HUES6 (cell line): ENCODE data around the gene WEE1.
A peak's percentile ranks its signal among the peaks of the same experiment; 100 is the strongest.

Experiments
- H3K27ac ChIP-seq: 2 replicates; pipeline ENCODE4 v1.7.0; 2013; ENCODE audit warnings: low read depth, mild to moderate bottlenecking, low read length, inconsistent platforms
- H3K27me3 ChIP-seq: 2 replicates; pipeline ENCODE4 v1.6.1; 2013; ENCODE audit warnings: low read length; ENCODE audit not compliant: control insufficient read depth, insufficient read depth
- H3K36me3 ChIP-seq: 2 replicates; pipeline ENCODE4 v1.6.1; 2013; ENCODE audit warnings: low read length; ENCODE audit not compliant: control insufficient read depth, insufficient read depth
- H3K4me1 ChIP-seq: 2 replicates; pipeline ENCODE4 v1.6.1; 2013; ENCODE audit warnings: low read length; ENCODE audit not compliant: control insufficient read depth, insufficient read depth
- H3K4me3 ChIP-seq: 2 replicates; pipeline ENCODE4 v1.5.1; 2013; ENCODE audit warnings: low read depth, low read length
- H3K9ac ChIP-seq: one replicate; pipeline ENCODE4 v1.6.1; 2013; ENCODE audit warnings: mild to moderate bottlenecking, low read length
- H3K9me3 ChIP-seq: 2 replicates; pipeline ENCODE4 v1.6.1; 2013; ENCODE audit warnings: low read depth, low read length; ENCODE audit not compliant: control insufficient read depth, insufficient read depth

Gene WEE1

DNA sequence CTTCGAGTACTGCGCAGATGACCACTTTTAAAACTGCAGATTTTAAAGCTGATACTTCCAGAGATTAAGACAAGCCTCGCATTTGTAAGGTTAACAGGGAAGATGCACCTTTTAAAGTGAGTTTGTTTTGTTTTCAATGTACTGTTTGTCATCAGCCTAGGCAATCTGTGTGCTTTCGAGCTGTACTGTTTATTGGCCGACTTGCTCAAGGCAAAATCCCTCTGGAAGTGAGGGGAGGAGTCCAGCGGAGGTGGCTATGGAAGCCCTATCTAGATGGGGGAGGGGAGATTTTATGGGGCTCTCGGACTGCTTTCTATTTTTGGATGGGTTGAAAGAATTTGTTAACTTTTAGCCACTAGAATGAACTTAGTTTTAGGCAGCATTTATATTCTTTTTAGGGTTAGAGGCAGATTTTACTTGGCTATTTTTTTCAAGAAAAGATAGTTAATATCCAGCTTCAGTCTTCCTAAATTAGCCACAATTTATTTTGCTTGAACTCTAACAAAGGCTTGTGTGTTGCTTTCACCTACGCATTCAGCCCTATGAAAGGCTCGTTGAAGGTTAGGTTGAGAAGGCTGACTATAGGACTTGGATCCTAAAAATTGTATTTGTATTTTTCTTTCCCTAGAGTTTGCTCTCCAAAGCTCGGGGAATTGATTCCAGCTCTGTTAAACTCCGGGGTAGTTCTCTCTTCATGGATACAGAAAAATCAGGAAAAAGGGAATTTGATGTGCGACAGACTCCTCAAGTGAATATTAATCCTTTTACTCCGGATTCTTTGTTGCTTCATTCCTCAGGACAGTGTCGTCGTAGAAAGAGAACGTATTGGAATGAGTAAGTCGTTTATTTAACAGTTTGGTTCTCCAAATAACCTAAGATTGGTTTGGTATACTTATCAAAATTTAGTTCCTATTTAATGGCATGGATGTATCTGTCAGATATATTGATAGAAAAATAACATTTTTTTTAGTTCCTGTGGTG lies 2.1 kb downstream of the WEE1 start:
- Histone ChIP-seq H3K27me3 (no peaks in the 10 kb centered on the region), H3K9ac (peak overlapping the region; percentile 96), H3K4me1 (peaks cover 29% of the 10 kb centered on the region; the same call in 1 of the 2 replicates)

DNA sequence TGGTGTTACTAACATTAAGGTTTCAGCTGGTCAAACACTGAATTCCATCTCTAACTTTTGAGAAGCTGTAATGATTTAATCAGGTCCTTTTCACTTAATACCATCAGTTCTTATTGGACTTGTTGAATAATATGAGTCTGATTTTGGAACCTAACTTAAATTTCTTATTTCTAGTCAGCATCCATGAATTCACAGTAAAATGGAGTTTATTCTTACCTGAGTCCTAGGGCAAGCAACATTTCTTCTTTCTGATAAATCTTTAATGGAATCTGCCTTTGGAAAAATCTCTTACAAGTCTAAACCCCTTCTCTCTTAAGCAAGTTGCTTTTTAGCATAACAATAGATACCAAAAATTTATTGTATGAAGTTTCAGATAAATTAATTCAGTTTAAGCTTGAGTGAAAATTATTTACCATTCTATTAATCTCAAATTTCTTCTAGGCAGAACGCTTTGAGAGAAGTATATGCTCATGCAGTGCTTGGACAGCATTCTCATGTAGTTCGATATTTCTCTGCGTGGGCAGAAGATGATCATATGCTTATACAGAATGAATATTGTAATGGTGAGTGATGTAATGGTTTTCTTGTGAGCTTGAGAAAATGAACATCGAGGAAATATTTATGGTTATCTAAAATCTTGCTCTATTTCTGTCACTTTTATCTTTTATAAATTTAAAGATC lies 3.4 kb downstream of the WEE1 start:
- Histone ChIP-seq H3K9ac (peak overlapping the region; percentile 96), H3K9me3 (no peaks in the 10 kb centered on the region), H3K27ac (peak overlapping the region; percentile 94; the same call in 1 of the 2 replicates), H3K27me3 (no peaks in the 10 kb centered on the region), H3K4me1 (peaks cover 16% of the 10 kb centered on the region; the same call in 1 of the 2 replicates), H3K36me3 (peaks cover 72% of the 10 kb centered on the region), H3K4me3 (peak overlapping the region; percentile 86)

More for the DNA sequence above, 2.1 kb downstream of the WEE1 start:
- H3K9me3 ChIP-seq = no peaks in the 10 kb centered on the region
- peaks cover 59% of the 10 kb centered on the region for H3K36me3 ChIP-seq
- peak overlapping the region; percentile 86 for H3K4me3 ChIP-seq
- H3K27ac ChIP-seq = peak overlapping the region; percentile 94; the same call in 1 of the 2 replicates

DNA sequence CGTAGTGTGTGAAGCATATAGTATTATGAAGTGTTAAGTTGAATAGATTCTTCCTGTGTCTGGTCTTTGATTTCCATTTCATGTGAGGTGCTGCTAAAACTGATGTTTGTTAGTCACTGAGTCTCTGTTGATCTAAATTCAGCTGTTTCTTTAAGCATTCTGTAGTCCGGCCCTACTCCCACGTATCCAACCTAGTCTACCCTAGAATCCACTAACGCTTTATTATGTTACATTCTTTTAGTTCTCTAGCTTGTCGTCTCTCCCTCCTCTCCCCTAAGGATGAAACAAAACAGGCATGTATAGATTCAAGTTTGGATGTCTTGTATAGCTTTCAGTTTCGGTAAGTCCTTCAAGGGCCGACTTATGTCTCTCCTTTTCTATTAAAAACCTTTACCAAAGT lies 4.1 kb downstream of the WEE1 start:
- H3K27ac ChIP-seq = 0 out of 2 replicates have a peak overlapping the region, but pooled peaks have one; percentile 7
- peaks cover 79% of the 10 kb centered on the region for H3K36me3 ChIP-seq
- H3K4me1 ChIP-seq = peaks cover 13% of the 10 kb centered on the region; the same call in 1 of the 2 replicates
- peak overlapping the region; percentile 86 for H3K4me3 ChIP-seq
- no peaks in the 10 kb centered on the region for H3K9me3 ChIP-seq
- H3K27me3 ChIP-seq = no peaks in the 10 kb centered on the region
- H3K9ac ChIP-seq = peak overlapping the region; percentile 18

DNA sequence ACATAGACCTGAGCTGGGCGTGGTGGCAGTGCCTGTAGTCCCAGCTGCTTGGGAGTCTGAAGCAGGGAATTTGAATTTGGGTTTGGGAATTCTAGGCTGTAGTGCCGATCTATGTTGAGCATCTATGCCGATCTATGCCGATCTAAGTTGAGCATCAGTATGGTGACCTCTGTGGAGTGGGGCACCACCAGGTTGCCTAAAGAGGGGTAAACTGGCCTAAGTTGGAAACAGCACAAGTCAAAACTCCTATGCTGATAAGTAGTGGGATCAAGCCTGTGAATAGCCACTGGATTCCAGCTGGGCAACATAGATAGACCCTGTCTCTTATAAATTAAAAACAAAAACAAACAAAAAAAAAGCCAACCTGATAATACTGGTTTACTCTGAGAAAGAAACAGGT lies 7.4 kb downstream of the WEE1 start:
- Histone ChIP-seq H3K27ac (no peak overlapping the region), H3K36me3 (peaks cover 97% of the 10 kb centered on the region), H3K9ac (no peak overlapping the region), H3K4me3 (no peak overlapping the region), H3K27me3 (no peaks in the 10 kb centered on the region), H3K9me3 (no peaks in the 10 kb centered on the region), H3K4me1 (peaks cover 13% of the 10 kb centered on the region; the same call in 1 of the 2 replicates)

DNA sequence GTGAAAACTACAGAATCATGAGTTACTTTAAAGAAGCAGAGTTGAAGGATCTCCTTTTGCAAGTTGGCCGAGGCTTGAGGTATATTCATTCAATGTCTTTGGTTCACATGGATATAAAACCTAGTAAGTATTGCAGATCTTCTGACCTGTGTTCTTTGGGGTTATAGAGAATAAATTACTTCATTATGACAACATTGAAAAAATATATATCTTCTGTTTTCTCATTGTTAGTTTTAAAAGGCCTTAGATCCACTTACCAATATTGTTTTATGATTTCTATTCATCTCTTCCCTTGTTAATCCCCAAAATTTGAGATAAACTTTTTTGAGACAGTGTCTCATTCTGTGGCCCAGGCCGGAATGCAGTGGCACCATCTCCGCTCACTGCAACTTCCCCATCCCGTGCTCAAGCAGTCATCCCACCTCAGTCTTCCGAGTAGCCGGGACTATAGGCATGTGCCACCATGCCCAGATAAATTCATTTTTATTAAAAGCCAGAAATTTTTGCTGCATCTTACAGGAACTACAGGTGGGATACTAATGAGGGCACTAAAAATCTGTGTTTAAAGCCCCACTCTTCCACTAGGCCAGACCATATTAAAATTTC lies 8.2 kb downstream of the WEE1 start:
- H3K4me3 ChIP-seq = no peak overlapping the region
- no peak overlapping the region for H3K9ac ChIP-seq
- peaks cover 13% of the 10 kb centered on the region; the same call in 1 of the 2 replicates for H3K4me1 ChIP-seq
- H3K36me3 ChIP-seq = peaks cover 97% of the 10 kb centered on the region
- no peaks in the 10 kb centered on the region for H3K9me3 ChIP-seq
- no peak overlapping the region for H3K27ac ChIP-seq
- H3K27me3 ChIP-seq = no peaks in the 10 kb centered on the region

DNA sequence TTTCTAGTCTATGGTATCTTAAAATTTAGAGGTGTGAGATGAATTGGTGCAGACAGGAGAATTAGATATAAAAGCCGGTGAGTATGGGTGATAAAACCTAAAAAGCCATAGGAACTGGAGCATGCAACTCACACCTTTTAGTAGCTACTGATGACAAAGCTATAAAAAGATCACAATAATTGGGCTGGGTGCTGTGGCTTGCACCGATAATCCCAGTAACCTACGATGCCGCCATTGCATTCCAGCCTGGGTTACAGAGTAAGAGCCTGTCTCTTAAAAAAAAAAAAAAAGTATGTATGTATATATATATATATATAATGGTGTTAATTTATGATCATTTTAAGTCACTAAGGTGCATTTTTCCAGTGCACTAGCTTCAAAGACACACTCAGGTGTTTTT lies 17.2 kb downstream of the WEE1 start:
- no peaks in the 10 kb centered on the region for H3K27me3 ChIP-seq
- no peak overlapping the region for H3K27ac ChIP-seq
- H3K36me3 ChIP-seq = peaks cover 48% of the 10 kb centered on the region
- no peaks in the 10 kb centered on the region for H3K9me3 ChIP-seq
- no peak overlapping the region for H3K4me3 ChIP-seq
- peaks cover 14% of the 10 kb centered on the region for H3K4me1 ChIP-seq
- H3K9ac ChIP-seq = no peak overlapping the region

DNA sequence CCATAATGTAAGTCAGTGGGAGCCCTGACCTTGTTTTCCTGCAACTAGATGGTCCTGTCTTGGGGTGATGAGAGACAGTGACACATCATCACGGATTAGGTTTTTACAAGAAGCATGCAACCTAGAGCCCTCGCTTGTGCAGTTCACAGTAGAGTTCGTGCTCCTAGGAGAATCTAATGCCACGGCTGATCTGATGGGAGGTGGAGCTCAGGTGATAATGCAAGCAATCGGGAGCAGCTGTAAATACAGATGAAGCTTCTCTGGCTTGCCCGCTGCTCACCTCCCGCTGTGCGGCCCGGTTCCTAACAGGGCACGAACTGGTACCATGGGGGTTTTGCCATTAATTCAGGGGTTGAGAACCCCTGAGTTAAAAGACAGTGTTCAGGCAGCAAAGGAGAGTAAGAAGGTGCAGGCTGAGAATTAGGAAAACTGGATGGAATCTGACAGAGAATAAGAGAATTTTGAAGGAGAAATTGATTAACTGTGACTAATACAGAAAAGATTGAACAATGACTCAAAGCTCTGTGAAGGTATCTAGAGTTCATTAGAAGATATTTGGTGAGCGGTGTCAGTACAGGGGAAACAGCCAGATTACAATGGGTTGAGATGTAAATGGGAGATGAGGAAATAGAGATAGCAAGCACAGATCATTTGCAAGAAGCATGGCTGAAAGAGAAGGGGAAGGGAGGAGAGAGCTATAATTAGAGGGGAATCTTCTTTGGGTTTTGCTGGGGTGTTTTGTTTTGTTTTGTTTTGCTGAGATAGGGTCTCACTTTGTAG lies 21.0 kb downstream of the WEE1 start:
- Histone ChIP-seq H3K27ac (no peak overlapping the region), H3K36me3 (peaks cover 11% of the 10 kb centered on the region), H3K27me3 (no peaks in the 10 kb centered on the region), H3K9ac (no peak overlapping the region), H3K4me3 (no peak overlapping the region), H3K4me1 (peaks cover 14% of the 10 kb centered on the region), H3K9me3 (no peaks in the 10 kb centered on the region)

DNA sequence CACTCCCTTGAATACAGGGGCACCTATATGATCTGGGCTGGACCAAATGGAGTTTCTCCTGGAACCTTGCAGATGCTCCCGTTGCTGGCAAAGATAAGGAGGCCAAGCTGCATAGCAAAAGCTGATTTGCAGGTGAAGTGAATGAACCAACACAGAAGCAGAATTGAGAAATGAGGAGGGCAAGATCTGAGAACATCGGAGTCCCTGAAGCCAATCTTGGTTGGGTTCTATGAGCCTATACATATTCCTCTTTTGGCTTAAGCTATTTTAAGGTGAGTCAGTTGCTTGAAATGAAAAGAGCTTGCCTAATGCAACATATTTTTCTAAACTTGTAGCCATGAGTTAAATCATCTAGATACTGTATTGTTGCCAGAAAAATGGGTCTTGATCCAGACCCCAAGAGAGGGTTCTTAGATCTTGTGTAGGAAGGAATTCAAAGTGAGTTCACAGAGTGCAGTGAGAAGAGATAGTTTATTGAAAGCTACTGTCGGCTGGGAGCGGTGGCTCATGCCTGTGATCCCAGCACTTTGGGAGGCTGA lies 23.5 kb downstream of the WEE1 start:
- Histone ChIP-seq H3K4me1 (peaks cover 26% of the 10 kb centered on the region), H3K9me3 (no peaks in the 10 kb centered on the region), H3K36me3 (no peaks in the 10 kb centered on the region), H3K4me3 (no peak overlapping the region), H3K27me3 (no peaks in the 10 kb centered on the region), H3K27ac (no peak overlapping the region), H3K9ac (no peak overlapping the region)

DNA sequence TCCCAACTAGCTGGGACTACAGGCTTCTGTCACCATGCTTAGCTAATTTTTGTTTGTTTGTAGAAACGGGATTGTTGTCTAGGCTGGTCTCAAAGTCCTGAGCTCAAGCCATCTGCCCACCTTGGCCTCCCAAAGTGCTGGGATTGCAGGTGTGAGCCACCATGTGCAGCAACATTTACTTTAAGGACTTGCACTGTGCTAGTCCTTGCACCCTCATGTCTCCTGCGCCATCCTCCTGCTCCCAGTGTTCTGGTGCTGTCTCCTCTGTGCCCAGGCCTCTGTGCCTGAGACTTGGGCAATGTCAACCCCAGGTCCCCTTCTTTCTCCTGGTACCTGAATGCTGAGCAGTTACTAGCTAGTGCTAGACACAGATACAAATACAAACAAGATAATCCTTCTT lies 26.7 kb downstream of the WEE1 start:
- no peak overlapping the region for H3K9ac ChIP-seq
- peaks cover 18% of the 10 kb centered on the region for H3K4me1 ChIP-seq
- H3K9me3 ChIP-seq = no peaks in the 10 kb centered on the region
- H3K27me3 ChIP-seq = no peaks in the 10 kb centered on the region
- H3K36me3 ChIP-seq = no peaks in the 10 kb centered on the region
- no peak overlapping the region for H3K27ac ChIP-seq
- H3K4me3 ChIP-seq = no peak overlapping the region

DNA sequence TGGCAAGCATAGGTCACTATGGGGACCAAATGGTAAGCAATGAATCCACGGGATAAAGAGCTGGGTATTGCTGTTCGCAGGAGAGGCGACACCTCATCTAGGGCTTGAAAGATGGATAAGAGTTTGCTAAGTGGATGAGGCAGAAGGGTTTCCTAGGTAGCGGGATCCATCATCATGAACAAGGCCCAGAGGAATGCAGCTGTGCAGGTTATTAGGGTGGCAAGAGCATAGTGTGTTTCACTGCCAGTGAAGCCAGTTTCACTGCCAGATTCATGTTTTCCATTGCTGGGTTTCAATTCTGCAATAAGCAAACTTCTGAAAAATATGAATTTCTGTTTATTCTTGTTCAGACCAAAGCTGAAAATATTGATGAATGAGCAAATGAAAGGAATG lies 27.2 kb downstream of the WEE1 start:
- no peak overlapping the region for H3K4me3 ChIP-seq
- H3K9me3 ChIP-seq = no peaks in the 10 kb centered on the region
- no peak overlapping the region for H3K9ac ChIP-seq
- no peaks in the 10 kb centered on the region for H3K36me3 ChIP-seq
- H3K4me1 ChIP-seq = peaks cover 15% of the 10 kb centered on the region
- H3K27me3 ChIP-seq = no peaks in the 10 kb centered on the region
- H3K27ac ChIP-seq = no peak overlapping the region; the same call in 1 of the 2 replicates
